ENCODE results near the gene GALNT13.

GALNT13 gene

GRCh38 chr2:154422251-154422650 lies 550.5 kb downstream of the GALNT13 start:
- Histone ChIP-seq H3K4me3 (ENCODE audit: insufficient read depth, low read length, poor library complexity, severe bottlenecking) (no peak overlapping the region), H2AFZ (ENCODE audit: low read depth, low read length, severe bottlenecking) (no peak overlapping the region), H3F3A (ENCODE audit: insufficient read depth) (no peaks in the 10 kb centered on the region), H3K9ac (ENCODE audit: low read length) (no peak overlapping the region), H3K79me2 (ENCODE audit: insufficient read depth, low read length) (no peaks in the 10 kb centered on the region), H3K27ac (ENCODE audit: low read depth, low read length) (no peak overlapping the region), H3K4me2 (ENCODE audit: low read depth, low read length, poor library complexity, severe bottlenecking) (no peak overlapping the region), H4K20me1 (ENCODE audit: low read depth, low read length) (no peaks in the 10 kb centered on the region), H3K27me3 (ENCODE audit: low read length) (no peaks in the 10 kb centered on the region), H3K36me3 (ENCODE audit: low read length) (no peaks in the 10 kb centered on the region), H3K9me3 (ENCODE audit: insufficient read depth, low read length) (no peaks in the 10 kb centered on the region), H3K9me2 (replicated peaks; ENCODE audit: insufficient read depth, low read length) (no peaks in the 10 kb centered on the region)
- TF ChIP-seq CTCF (IDR thresholded peaks at IDR 0.05; ENCODE audit: insufficient read depth, low read length, poor library complexity, severe bottlenecking) (no peak), EZH2phosphoT487 (conservative IDR thresholded peaks at IDR 0.05; ENCODE audit: low read length) (no peak)

- H3F3A ChIP-seq (ENCODE audit: insufficient read depth): no peaks in the 10 kb centered on the region
- H3K9ac ChIP-seq (ENCODE audit: low read length): no peak overlapping the region
- no peaks in the 10 kb centered on the region for H3K79me2 ChIP-seq (ENCODE audit: insufficient read depth, low read length)
- no peaks in the 10 kb centered on the region for H3K36me3 ChIP-seq (ENCODE audit: low read length)
- H2AFZ ChIP-seq (ENCODE audit: low read depth, low read length, severe bottlenecking): no peak overlapping the region
- H4K20me1 ChIP-seq (ENCODE audit: low read depth, low read length): no peaks in the 10 kb centered on the region
- no peaks in the 10 kb centered on the region for H3K27me3 ChIP-seq (ENCODE audit: low read length)
- no peaks in the 10 kb centered on the region for H3K9me2 ChIP-seq (replicated peaks; ENCODE audit: insufficient read depth, low read length)
- TF ChIP-seq EZH2phosphoT487 (conservative IDR thresholded peaks at IDR 0.05; ENCODE audit: low read length): no peak
- no peak for TF ChIP-seq CTCF (IDR thresholded peaks at IDR 0.05; ENCODE audit: insufficient read depth, low read length, poor library complexity, severe bottlenecking)
- no peak overlapping the region for H3K27ac ChIP-seq (ENCODE audit: low read depth, low read length)
- H3K4me2 ChIP-seq (ENCODE audit: low read depth, low read length, poor library complexity, severe bottlenecking): no peak overlapping the region
- no peaks in the 10 kb centered on the region for H3K9me3 ChIP-seq (ENCODE audit: insufficient read depth, low read length)
- H3K4me3 ChIP-seq (ENCODE audit: insufficient read depth, low read length, poor library complexity, severe bottlenecking): no peak overlapping the region
Measured at GRCh38 chr2:154425994-154426393, 554.3 kb downstream of the GALNT13 start.

- Histone ChIP-seq H4K20me1 (ENCODE audit: low read depth, low read length) (no peaks in the 10 kb centered on the region), H3F3A (ENCODE audit: insufficient read depth) (no peaks in the 10 kb centered on the region), H3K4me2 (ENCODE audit: low read depth, low read length, poor library complexity, severe bottlenecking) (no peak overlapping the region), H3K36me3 (ENCODE audit: low read length) (no peaks in the 10 kb centered on the region), H3K9me3 (ENCODE audit: insufficient read depth, low read length) (no peaks in the 10 kb centered on the region), H3K9me2 (replicated peaks; ENCODE audit: insufficient read depth, low read length) (no peaks in the 10 kb centered on the region), H2AFZ (ENCODE audit: low read depth, low read length, severe bottlenecking) (no peak overlapping the region), H3K4me3 (ENCODE audit: insufficient read depth, low read length, poor library complexity, severe bottlenecking) (no peak overlapping the region), H3K27me3 (ENCODE audit: low read length) (no peaks in the 10 kb centered on the region), H3K27ac (ENCODE audit: low read depth, low read length) (no peak overlapping the region), H3K9ac (ENCODE audit: low read length) (no peak overlapping the region), H3K79me2 (ENCODE audit: insufficient read depth, low read length) (no peaks in the 10 kb centered on the region)
- TF ChIP-seq CTCF (IDR thresholded peaks at IDR 0.05; ENCODE audit: insufficient read depth, low read length, poor library complexity, severe bottlenecking): no peak
Measured at GRCh38 chr2:154427453-154427852, 555.7 kb downstream of the GALNT13 start.

- no peaks in the 10 kb centered on the region for H4K20me1 ChIP-seq (ENCODE audit: low read depth, low read length)
- no peaks in the 10 kb centered on the region for H3K9me2 ChIP-seq (replicated peaks; ENCODE audit: insufficient read depth, low read length)
- H3K79me2 ChIP-seq (ENCODE audit: insufficient read depth, low read length): no peaks in the 10 kb centered on the region
- no peaks in the 10 kb centered on the region for H3K9me3 ChIP-seq (ENCODE audit: insufficient read depth, low read length)
- H3K9ac ChIP-seq (ENCODE audit: low read length): no peak overlapping the region
- no peaks in the 10 kb centered on the region for H3K27me3 ChIP-seq (ENCODE audit: low read length)
- TF ChIP-seq EZH2phosphoT487 (conservative IDR thresholded peaks at IDR 0.05; ENCODE audit: low read length) (no peak), CTCF (IDR thresholded peaks at IDR 0.05; ENCODE audit: insufficient read depth, low read length, poor library complexity, severe bottlenecking) (no peak)
- no peaks in the 10 kb centered on the region for H3K36me3 ChIP-seq (ENCODE audit: low read length)
- no peak overlapping the region for H3K4me3 ChIP-seq (ENCODE audit: insufficient read depth, low read length, poor library complexity, severe bottlenecking)
- no peak overlapping the region for H3K4me2 ChIP-seq (ENCODE audit: low read depth, low read length, poor library complexity, severe bottlenecking)
- H3F3A ChIP-seq (ENCODE audit: insufficient read depth): no peaks in the 10 kb centered on the region
- H3K27ac ChIP-seq (ENCODE audit: low read depth, low read length): no peak overlapping the region
- no peak overlapping the region for H2AFZ ChIP-seq (ENCODE audit: low read depth, low read length, severe bottlenecking)
Measured at GRCh38 chr2:154428022-154428421, 556.3 kb downstream of the GALNT13 start.

Measured in SU-DHL-6 (cell line).